SW480 (cell line): ENCODE measurements around the gene TMCO5A.

Source experiments
- DNase-seq: peaks from one replicate; pipeline ENCODE4 v3.0.0-alpha.2; 2016; ENCODE audit warnings: low spot score

Gene TMCO5A

DNA sequence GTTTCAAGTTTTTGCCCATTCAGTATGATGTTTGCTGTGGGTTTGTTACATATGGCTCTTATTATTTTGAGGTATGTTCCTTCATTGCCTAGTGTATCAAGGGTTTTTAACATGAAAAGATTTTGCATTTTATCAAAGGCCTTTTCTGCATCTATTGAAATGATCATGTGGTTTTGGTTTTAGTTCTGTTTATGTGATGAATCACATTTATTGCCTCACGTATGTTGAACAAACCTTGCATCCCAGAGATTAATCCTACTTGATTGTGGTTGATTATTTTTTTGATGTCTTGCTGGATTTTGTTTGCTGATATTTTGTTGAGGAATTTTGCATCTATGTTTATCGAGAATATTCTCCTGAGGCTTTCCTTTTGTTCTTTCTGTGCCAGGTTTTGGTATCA is 39.4 kb downstream of the TMCO5A start:
- DNase-seq = no peak

DNA sequence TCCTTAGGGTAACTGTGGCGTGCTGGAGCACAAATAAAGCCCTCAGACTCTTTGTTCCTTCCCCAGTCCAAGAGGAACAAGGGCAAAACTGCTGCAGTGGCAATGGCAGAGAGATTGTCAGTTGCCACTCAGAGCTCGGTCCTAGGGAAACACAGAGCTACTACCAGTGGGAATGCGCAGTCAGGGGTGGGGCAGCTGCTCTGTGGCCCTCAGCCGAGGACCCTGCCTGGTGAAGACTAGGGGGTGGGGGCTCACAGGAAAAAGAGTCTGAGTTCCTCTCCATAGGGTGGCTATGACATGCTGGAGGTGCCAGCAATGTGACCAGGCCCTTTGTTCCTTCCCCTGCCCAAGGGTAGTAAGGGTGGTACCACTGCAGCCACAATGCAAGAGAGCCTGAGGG is 43.8 kb downstream of the TMCO5A start:
- no peak for DNase-seq

DNA sequence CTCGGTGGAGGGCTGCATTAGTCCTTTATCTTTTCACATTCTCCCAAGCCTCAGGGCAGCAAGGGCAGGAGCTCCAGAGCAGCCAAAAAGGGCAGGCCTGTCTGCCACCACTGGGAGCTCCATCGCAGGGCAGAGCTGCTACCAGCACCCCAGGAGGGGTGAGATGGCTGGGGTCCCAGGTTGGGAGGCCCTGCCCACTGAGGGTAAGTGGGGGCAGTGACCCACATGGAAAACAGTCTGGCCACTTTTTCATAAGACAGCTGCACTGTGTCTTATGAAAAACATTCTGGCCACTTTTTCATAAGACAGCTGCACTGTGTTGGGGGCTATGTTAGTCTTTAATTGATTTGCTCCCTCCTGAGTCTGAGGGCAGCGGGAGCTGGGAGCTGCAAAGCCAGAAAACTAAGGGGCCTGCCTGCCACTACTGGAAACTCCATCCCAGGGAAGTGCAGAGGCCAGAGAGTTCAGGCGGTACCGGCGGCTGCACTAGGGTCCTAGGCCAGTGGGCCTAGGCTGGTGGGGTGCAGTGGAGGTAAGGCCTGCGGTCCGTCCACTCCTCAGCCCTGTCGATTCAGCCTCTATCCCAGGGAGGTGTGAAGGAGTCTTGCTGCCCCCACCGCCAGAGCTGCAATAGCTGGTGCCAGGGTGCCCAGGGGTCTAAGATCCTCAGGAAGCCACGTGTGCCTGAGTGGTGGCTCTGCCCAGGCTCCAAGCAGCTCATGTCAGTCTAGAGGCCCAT is 45.4 kb downstream of the TMCO5A start:
- no peak for DNase-seq

DNA sequence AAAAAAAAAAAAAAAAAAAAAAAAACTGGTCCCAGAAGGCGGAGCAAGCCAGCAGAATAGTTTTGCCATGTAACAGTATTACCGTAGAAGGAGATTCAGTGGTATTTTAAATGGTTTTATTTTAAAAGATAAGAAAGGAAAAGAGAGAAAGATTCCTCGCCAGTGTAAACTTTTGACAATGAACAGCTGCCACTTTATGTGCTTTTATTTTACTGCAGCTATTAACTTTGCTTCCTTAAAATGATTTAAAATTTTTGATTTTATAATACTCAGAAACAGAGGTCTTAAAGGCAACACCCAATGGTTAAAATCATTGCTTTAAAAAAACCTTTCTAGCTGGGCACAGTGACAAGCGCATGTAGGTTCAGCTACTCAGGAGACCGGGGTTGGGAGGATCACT is 46.8 kb downstream of the TMCO5A start:
- DNase-seq = no peak

DNA sequence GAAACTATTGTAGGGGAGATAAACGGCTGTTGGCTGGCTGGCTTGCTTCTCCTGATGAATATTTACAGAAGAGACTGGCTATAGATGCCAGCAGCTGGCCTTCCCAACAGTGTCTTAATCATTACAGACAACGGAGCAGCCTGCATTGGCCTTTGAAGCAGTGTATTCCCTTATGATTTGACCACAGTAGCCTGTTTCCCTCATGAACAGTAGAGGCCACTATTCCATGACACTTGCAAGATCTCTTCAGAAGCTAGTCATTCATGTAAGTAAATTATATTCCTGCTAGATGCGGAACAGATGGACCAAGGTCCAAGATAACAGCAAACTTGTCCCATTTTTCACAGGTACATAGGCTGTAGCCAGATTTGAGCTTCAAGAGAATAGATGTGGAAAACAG is 47.3 kb downstream of the TMCO5A start:
- peak; percentile 41 for DNase-seq

DNA sequence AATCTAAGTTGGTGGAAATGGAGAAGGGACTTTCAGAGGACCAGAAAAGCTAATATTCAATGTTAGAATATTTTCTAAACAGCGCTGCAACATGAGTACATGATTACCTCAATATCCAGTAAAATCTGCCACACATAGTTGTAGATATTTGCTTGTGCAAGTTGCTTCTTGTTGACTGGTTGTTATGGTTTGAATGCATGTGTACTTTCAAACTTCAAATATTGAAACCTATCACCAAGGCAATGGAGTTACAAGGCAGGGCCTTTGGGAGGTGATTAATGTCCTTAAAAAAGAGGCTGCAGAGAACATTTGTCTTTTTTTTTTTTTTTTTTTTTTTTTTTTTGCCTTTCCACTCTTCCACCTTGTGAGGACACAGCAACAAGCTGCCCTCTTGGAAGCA is 49.9 kb downstream of the TMCO5A start:
- no peak for DNase-seq

DNA sequence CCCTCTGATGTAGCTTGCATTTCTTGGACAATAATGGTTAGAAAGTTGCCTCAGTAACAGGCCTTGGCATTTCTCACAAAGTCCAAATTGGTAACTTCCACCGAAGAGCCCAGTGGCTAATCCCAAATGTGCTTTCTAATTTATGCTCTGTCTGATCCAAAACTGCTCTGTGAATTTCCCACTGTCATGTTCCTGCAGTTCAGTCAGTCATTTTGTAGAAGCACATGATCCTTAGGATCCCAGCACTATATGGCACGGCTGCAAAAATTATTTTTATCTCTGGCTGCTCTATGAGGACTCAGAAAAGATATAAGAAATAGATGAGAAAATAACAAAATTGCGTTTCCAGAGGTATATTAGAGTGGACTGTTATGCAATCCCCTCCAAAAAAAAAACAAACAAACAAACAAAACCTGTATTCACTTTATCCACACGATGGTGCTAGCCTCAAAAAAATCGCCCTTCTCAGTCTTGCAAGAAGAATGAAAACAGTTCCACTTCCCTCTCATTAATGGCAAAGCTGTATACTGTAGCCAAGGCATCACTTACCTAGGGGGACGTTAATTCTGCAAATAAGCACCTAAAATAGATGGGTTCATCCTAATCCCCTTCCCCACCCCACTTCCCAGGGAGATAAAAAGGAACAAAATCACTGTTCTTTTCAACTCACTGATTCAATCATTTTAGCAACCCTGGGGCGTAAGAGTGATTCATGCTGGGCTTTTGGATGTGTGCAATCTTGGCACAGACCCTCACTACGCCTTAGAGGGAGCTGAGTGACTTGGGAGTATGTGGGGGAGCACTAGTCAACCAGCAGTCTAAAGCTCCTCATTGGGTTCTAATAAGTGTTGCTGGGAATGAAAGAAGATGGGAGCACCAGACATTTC is 61.3 kb downstream of the TMCO5A start:
- peak; percentile 48 for DNase-seq
